NT2/D1 (cell line): Measurements from ENCODE around the gene AHSP.

Source experiments
- DNase-seq: peaks from one replicate; pipeline ENCODE4 v3.0.0-alpha.2; 2011; ENCODE audit warnings: low read depth, low spot score
- H3K27me3 ChIP-seq: 2 replicates; pipeline ENCODE4 v1.6.0; 2011; ENCODE audit warnings: mild to moderate bottlenecking; ENCODE audit not compliant: insufficient read length, insufficient read depth
- H3K36me3 ChIP-seq: 2 replicates; pipeline ENCODE4 v1.6.1; 2011; ENCODE audit warnings: mild to moderate bottlenecking, low read length, mixed read lengths; ENCODE audit not compliant: insufficient read depth, insufficient read length
- H3K4me1 ChIP-seq: 2 replicates; pipeline ENCODE4 v1.5.1; 2011; ENCODE audit not compliant: insufficient read depth, insufficient read length
- H3K4me3 ChIP-seq: 2 replicates; pipeline ENCODE4 v1.5.1; 2011; ENCODE audit warnings: low read depth; ENCODE audit not compliant: insufficient read length
- H3K9ac ChIP-seq: 2 replicates; pipeline ENCODE4 v1.6.0; 2011; ENCODE audit warnings: low read depth; ENCODE audit not compliant: insufficient read length
- H3K9me3 ChIP-seq: 2 replicates; pipeline ENCODE4 v1.5.1; 2011; ENCODE audit warnings: mild to moderate bottlenecking, low read length; ENCODE audit not compliant: insufficient read depth
- SUZ12 ChIP-seq: IDR thresholded peaks from 2 replicates; pipeline ENCODE4 v1.6.1; 2011; ENCODE audit not compliant: insufficient read length, insufficient read depth; ENCODE audit errors: extremely low read depth
- YY1 ChIP-seq: IDR thresholded peaks from 2 replicates; pipeline ENCODE4 v1.6.1; 2011; ENCODE audit not compliant: insufficient read length, insufficient read depth
- ZNF274 ChIP-seq: IDR thresholded peaks from 2 replicates; pipeline ENCODE4 v1.6.1; 2011; ENCODE audit warnings: mild to moderate bottlenecking, low read depth, low read length

The AHSP gene

GRCh38 chr16:31525113-31525512 is 2.6 kb upstream of the AHSP start:
- Histone ChIP-seq H3K36me3 (no peaks in the 10 kb centered on the region), H3K4me3 (no peak overlapping the region), H3K4me1 (peaks cover 7% of the 10 kb centered on the region), H3K27me3 (peaks cover 29% of the 10 kb centered on the region), H3K9ac (no peak overlapping the region), H3K9me3 (no peaks in the 10 kb centered on the region)
- no peak for TF ChIP-seq SUZ12
- TF ChIP-seq ZNF274 = no peak
- TF ChIP-seq YY1 = no peak
- DNase-seq = no peak

GRCh38 chr16:31528523-31529107 is 915 bp downstream of the AHSP start:
- H3K9me3 ChIP-seq = no peaks in the 10 kb centered on the region
- peaks cover 50% of the 10 kb centered on the region for H3K27me3 ChIP-seq
- peak overlapping the region; percentile 62 for H3K9ac ChIP-seq
- TF ChIP-seq SUZ12 (no peak), YY1 (no peak), ZNF274 (no peak)
- H3K4me3 ChIP-seq = peak overlapping the region; percentile 46
- peaks cover 8% of the 10 kb centered on the region for H3K4me1 ChIP-seq
- no peaks in the 10 kb centered on the region for H3K36me3 ChIP-seq
- DNase-seq = no peak

- peaks cover 50% of the 10 kb centered on the region for H3K27me3 ChIP-seq
- peak overlapping the region; percentile 46 for H3K4me3 ChIP-seq
- H3K9me3 ChIP-seq = no peaks in the 10 kb centered on the region
- no peak for TF ChIP-seq SUZ12
- no peak for TF ChIP-seq ZNF274
- TF ChIP-seq YY1 = no peak
- H3K4me1 ChIP-seq = peaks cover 8% of the 10 kb centered on the region
- H3K36me3 ChIP-seq = no peaks in the 10 kb centered on the region
- H3K9ac ChIP-seq = peak overlapping the region; percentile 62
- no peak for DNase-seq
Measured at GRCh38 chr16:31529108-31529936, 1.6 kb downstream of the AHSP start.

GRCh38 chr16:31529937-31530312 is 2.2 kb downstream of the AHSP start:
- Histone ChIP-seq H3K4me1 (peaks cover 8% of the 10 kb centered on the region), H3K36me3 (no peaks in the 10 kb centered on the region), H3K9me3 (no peaks in the 10 kb centered on the region), H3K27me3 (peaks cover 50% of the 10 kb centered on the region), H3K4me3 (peak overlapping the region; percentile 29), H3K9ac (peak overlapping the region; percentile 50)
- TF ChIP-seq ZNF274 (no peak), YY1 (no peak), SUZ12 (no peak)
- no peak for DNase-seq

GRCh38 chr16:31530405-31530804 is 2.7 kb downstream of the AHSP start:
- Histone ChIP-seq H3K4me3 (no peak overlapping the region), H3K27me3 (peaks cover 50% of the 10 kb centered on the region), H3K9ac (no peak overlapping the region), H3K4me1 (peaks cover 8% of the 10 kb centered on the region), H3K9me3 (no peaks in the 10 kb centered on the region), H3K36me3 (no peaks in the 10 kb centered on the region)
- DNase-seq = no peak
- TF ChIP-seq ZNF274 (no peak), YY1 (no peak), SUZ12 (no peak)

GRCh38 chr16:31531096-31531495 is 3.4 kb downstream of the AHSP start:
- no peaks in the 10 kb centered on the region for H3K9me3 ChIP-seq
- no peak overlapping the region for H3K4me3 ChIP-seq
- no peak for TF ChIP-seq SUZ12
- TF ChIP-seq ZNF274 = no peak
- no peak for TF ChIP-seq YY1
- no peak overlapping the region for H3K9ac ChIP-seq
- peaks cover 55% of the 10 kb centered on the region for H3K27me3 ChIP-seq
- peaks cover 8% of the 10 kb centered on the region for H3K4me1 ChIP-seq
- no peak for DNase-seq
- H3K36me3 ChIP-seq = no peaks in the 10 kb centered on the region

- Histone ChIP-seq H3K36me3 (no peaks in the 10 kb centered on the region), H3K9me3 (no peaks in the 10 kb centered on the region), H3K9ac (no peak overlapping the region), H3K27me3 (peaks cover 65% of the 10 kb centered on the region), H3K4me1 (peaks cover 10% of the 10 kb centered on the region), H3K4me3 (no peak overlapping the region)
- TF ChIP-seq SUZ12 = no peak
- no peak for TF ChIP-seq ZNF274
- TF ChIP-seq YY1 = no peak
- no peak for DNase-seq
Measured at GRCh38 chr16:31532120-31532519, 4.4 kb downstream of the AHSP start.

GRCh38 chr16:31532896-31533295 is 5.2 kb downstream of the AHSP start:
- H3K27me3 ChIP-seq = peaks cover 64% of the 10 kb centered on the region
- H3K4me3 ChIP-seq = no peak overlapping the region
- no peak for DNase-seq
- TF ChIP-seq YY1 (no peak), ZNF274 (no peak), SUZ12 (no peak)
- H3K9me3 ChIP-seq = no peaks in the 10 kb centered on the region
- peaks cover 10% of the 10 kb centered on the region for H3K4me1 ChIP-seq
- H3K9ac ChIP-seq = no peak overlapping the region
- no peaks in the 10 kb centered on the region for H3K36me3 ChIP-seq
